ENCODE results near the gene CCDC69. TPM values are rescaled to one million over a fixed set of nuclear protein-coding genes. Genes with fewer than 3 reads are reported as not detected.

Gene CCDC69
- total RNA-seq, 1 donor from 2014 or later = 167 TPM

DNA sequence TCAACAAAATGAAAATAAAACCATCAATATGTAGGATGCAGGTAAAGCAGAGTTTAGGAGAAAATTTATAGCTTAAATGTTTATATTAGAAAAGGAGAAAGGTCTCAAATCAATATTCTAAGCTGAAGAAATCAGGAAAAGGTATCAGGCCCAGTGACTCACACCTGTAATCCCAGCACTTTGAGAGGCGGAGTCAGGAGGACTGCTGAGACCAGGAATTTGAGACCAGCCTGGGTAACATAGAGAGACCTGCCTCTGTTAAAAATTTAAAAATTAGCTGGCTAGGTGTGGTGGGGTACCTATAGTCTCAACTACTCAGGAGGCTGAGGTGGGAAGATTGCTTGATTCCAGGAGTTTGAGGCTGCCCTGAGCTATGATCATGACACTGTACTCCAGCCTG is 32.2 kb downstream of the CCDC69 start:
- intact Hi-C loops (cut with micrococcal nuclease) = no loop called here
- no peak for DNase-seq
- Histone ChIP-seq H3K4me3 (no peak overlapping the region), H3K36me3 (peaks cover 38% of the 10 kb centered on the region), H3K27me3 (ENCODE audit: low read depth) (no peaks in the 10 kb centered on the region), H3K27ac (replicated peaks) (no peak overlapping the region), H3K4me1 (peaks cover 9% of the 10 kb centered on the region), H3K9me3 (replicated peaks) (peaks cover 27% of the 10 kb centered on the region)
- TF ChIP-seq, protein P1, sequence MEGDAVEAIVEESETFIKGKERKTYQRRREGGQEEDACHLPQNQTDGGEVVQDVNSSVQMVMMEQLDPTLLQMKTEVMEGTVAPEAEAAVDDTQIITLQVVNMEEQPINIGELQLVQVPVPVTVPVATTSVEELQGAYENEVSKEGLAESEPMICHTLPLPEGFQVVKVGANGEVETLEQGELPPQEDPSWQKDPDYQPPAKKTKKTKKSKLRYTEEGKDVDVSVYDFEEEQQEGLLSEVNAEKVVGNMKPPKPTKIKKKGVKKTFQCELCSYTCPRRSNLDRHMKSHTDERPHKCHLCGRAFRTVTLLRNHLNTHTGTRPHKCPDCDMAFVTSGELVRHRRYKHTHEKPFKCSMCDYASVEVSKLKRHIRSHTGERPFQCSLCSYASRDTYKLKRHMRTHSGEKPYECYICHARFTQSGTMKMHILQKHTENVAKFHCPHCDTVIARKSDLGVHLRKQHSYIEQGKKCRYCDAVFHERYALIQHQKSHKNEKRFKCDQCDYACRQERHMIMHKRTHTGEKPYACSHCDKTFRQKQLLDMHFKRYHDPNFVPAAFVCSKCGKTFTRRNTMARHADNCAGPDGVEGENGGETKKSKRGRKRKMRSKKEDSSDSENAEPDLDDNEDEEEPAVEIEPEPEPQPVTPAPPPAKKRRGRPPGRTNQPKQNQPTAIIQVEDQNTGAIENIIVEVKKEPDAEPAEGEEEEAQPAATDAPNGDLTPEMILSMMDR (IDR thresholded peaks at IDR 0.05; ENCODE audit: borderline replicate concordance) = no peak

- Histone ChIP-seq H3K27me3 (ENCODE audit: low read depth) (no peaks in the 10 kb centered on the region), H3K36me3 (peaks cover 49% of the 10 kb centered on the region), H3K27ac (replicated peaks) (no peak overlapping the region), H3K4me3 (no peak overlapping the region), H3K4me1 (peaks cover 15% of the 10 kb centered on the region), H3K9me3 (replicated peaks) (peaks cover 27% of the 10 kb centered on the region)
- TF ChIP-seq, protein P1 (IDR thresholded peaks at IDR 0.05; ENCODE audit: borderline replicate concordance) = no peak
- no peak for DNase-seq
- intact Hi-C loops (cut with micrococcal nuclease) = no loop called here
Measured at GRCh38 chr5:151189151-151189550, 34.7 kb downstream of the CCDC69 start.

GRCh38 chr5:151186538-151186937 is 37.4 kb downstream of the CCDC69 start:
- TF ChIP-seq, protein P1 (IDR thresholded peaks at IDR 0.05; ENCODE audit: borderline replicate concordance) = no peak
- intact Hi-C loops (cut with micrococcal nuclease) = no loop called here
- no peak for DNase-seq

GRCh38 chr5:151186052-151186451 is 37.8 kb downstream of the CCDC69 start:
- H3K4me1 ChIP-seq = peaks cover 15% of the 10 kb centered on the region
- no peak overlapping the region for H3K27ac ChIP-seq (replicated peaks)
- H3K36me3 ChIP-seq = peaks cover 62% of the 10 kb centered on the region
- H3K4me3 ChIP-seq = no peak overlapping the region
- TF ChIP-seq, protein P1 (IDR thresholded peaks at IDR 0.05; ENCODE audit: borderline replicate concordance) = no peak
- DNase-seq = no peak
- intact Hi-C loops (cut with micrococcal nuclease) = no loop called here
- no peaks in the 10 kb centered on the region for H3K27me3 ChIP-seq (ENCODE audit: low read depth)
- H3K9me3 ChIP-seq (replicated peaks) = peaks cover 15% of the 10 kb centered on the region

More at GRCh38 chr5:151186538-151186937, 37.4 kb downstream of the CCDC69 start:
- Histone ChIP-seq H3K9me3 (replicated peaks) (peaks cover 15% of the 10 kb centered on the region), H3K36me3 (peaks cover 57% of the 10 kb centered on the region), H3K4me1 (peaks cover 15% of the 10 kb centered on the region), H3K27me3 (ENCODE audit: low read depth) (no peaks in the 10 kb centered on the region), H3K4me3 (no peak overlapping the region), H3K27ac (replicated peaks) (no peak overlapping the region)

DNA sequence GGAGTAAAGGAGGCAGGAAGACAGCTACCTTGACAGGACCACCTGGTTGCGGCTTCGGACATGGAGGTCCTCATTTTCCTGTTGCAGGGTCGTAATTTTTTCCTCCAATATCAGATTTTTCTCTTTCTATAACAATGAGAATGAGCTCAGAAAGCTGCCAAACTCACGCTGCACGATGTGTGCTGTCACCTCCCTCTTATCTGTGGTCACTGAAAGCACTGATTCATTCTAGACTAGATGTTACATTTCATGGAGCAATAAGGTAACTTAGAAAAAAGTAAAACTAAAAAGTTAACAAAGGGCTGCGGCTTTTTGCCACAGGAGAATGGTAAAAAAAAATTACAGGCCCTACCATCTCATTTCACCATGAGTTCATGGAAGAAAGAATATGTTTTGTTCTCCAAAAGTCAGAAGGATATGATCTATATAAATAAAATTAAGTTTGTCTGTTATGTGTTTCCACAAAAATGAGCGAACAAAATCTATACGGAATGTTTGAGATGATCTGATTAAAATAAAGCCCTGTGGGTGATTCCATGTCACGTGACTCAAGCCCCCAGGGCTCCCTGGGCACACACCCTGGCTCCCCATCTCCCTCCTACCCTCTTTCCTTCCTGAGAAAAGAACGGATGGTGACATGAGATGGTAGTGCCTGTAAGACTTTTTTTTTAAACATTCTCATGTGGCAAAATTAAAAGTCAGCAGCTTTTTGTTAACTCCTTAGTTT is 39.4 kb downstream of the CCDC69 start:
- peaks cover 15% of the 10 kb centered on the region for H3K4me1 ChIP-seq
- no peak overlapping the region for H3K4me3 ChIP-seq
- TF ChIP-seq, protein P1 (IDR thresholded peaks at IDR 0.05; ENCODE audit: borderline replicate concordance) = no peak
- intact Hi-C loops (cut with micrococcal nuclease) = no loop called here
- H3K27ac ChIP-seq (replicated peaks) = no peak overlapping the region
- peaks cover 62% of the 10 kb centered on the region for H3K36me3 ChIP-seq
- H3K9me3 ChIP-seq (replicated peaks) = peaks cover 9% of the 10 kb centered on the region
- no peaks in the 10 kb centered on the region for H3K27me3 ChIP-seq (ENCODE audit: low read depth)
- no peak for DNase-seq
